IMR-90 (cell line): ENCODE measurements around the gene NUP98.

Source experiments
- CHD1 ChIP-seq: IDR thresholded peaks from 2 replicates; pipeline ENCODE4 v1.6.1; 2012; ENCODE audit warnings: low read depth, low read length, improper control_type of control experiment
- CTCF ChIP-seq: conservative IDR thresholded peaks from 2 replicates; pipeline ENCODE4 v1.5.1; 2012; ENCODE audit warnings: mild to moderate bottlenecking, low read depth, low read length, improper control_type of control experiment
- ELK1 ChIP-seq: fragments of 150-350 bp; IDR thresholded peaks from 2 replicates; pipeline ENCODE4 v1.6.1; 2016; ENCODE audit warnings: low read depth, mild to moderate bottlenecking, low read length, moderate library complexity, borderline replicate concordance
- NFE2L2 ChIP-seq: fragments of 150-350 bp; IDR thresholded peaks from 2 replicates; pipeline ENCODE4 v1.6.1; 2016; ENCODE audit warnings: low read depth, mild to moderate bottlenecking, low read length
- POLR2A ChIP-seq: IDR thresholded peaks from 2 replicates; pipeline ENCODE4 v1.6.1; 2012; ENCODE audit warnings: mild to moderate bottlenecking, low read depth, low read length
- RCOR1 ChIP-seq: IDR thresholded peaks from 2 replicates; pipeline ENCODE4 v1.6.1; 2012; ENCODE audit warnings: mild to moderate bottlenecking, low read length, improper control_type of control experiment; ENCODE audit not compliant: insufficient replicate concordance
- RFX5 ChIP-seq: IDR thresholded peaks from 2 replicates; pipeline ENCODE4 v1.8.0; 2012; ENCODE audit warnings: low read depth, mild to moderate bottlenecking, low read length, moderate library complexity

GRCh38 chr11:3786781-3787428, 10.4 kb downstream of the NUP98 start:
- TF ChIP-seq ELK1 (no peak), CTCF (no peak), CHD1 (no peak), NFE2L2 (no peak), RCOR1 (no peak), POLR2A (no peak), RFX5 (no peak)
